ENCODE data around the gene TSFM.

TSFM gene

GRCh38 chr12:57739914-57740538 lies 42.6 kb upstream of the TSFM start:
- H4K20me1 ChIP-seq (ENCODE audit: insufficient read depth, low read length): no peaks in the 10 kb centered on the region; the same call in 1 of the 2 replicates
- H3K36me3 ChIP-seq (replicated peaks; ENCODE audit: insufficient read depth, low read length): no peaks in the 10 kb centered on the region
- DNase-seq: no peak
- TF ChIP-seq CTCF (IDR thresholded peaks at IDR 0.05; ENCODE audit: low read length) (no peak), EZH2phosphoT487 (IDR thresholded peaks at IDR 0.05; ENCODE audit: low read length) (no peak), EZH2 (optimal IDR thresholded peaks at IDR 0.05; ENCODE audit: low read depth, low read length) (no peak)
- H3K4me2 ChIP-seq (ENCODE audit: low read depth, low read length): peak overlapping the region; percentile 72; the same call in 1 of the 2 replicates
- no peaks in the 10 kb centered on the region for H3K27me3 ChIP-seq (replicated peaks; ENCODE audit: insufficient read depth, low read length)
- no peak overlapping the region for H3K4me3 ChIP-seq (ENCODE audit: low read length)
- peaks cover 36% of the 10 kb centered on the region for H3K79me2 ChIP-seq (ENCODE audit: low read length)
- no peak overlapping the region for H3K27ac ChIP-seq (ENCODE audit: low read length)
- peaks cover 15% of the 10 kb centered on the region; the same call in 1 of the 2 replicates for H3F3A ChIP-seq (ENCODE audit: insufficient read depth, low read length)
- no peak overlapping the region for H3K9ac ChIP-seq (ENCODE audit: low read length)
- H2AFZ ChIP-seq (ENCODE audit: low read length): no peak overlapping the region
- no peaks in the 10 kb centered on the region for H3K9me2 ChIP-seq (replicated peaks; ENCODE audit: insufficient read depth, low read length)
- no peaks in the 10 kb centered on the region for H3K9me3 ChIP-seq (replicated peaks; ENCODE audit: insufficient read depth, low read length)
- H3K4me1 ChIP-seq (ENCODE audit: low read length): peaks cover 28% of the 10 kb centered on the region

- Histone ChIP-seq H3K36me3 (replicated peaks; ENCODE audit: insufficient read depth, low read length) (no peaks in the 10 kb centered on the region), H3K9me2 (replicated peaks; ENCODE audit: insufficient read depth, low read length) (no peaks in the 10 kb centered on the region), H3K4me1 (ENCODE audit: low read length) (peaks cover 28% of the 10 kb centered on the region), H3K9me3 (replicated peaks; ENCODE audit: insufficient read depth, low read length) (no peaks in the 10 kb centered on the region), H3K27ac (ENCODE audit: low read length) (peak overlapping the region; percentile 46; the same call in 1 of the 2 replicates), H2AFZ (ENCODE audit: low read length) (no peak overlapping the region), H3K4me3 (ENCODE audit: low read length) (peak overlapping the region; percentile 80), H3K9ac (ENCODE audit: low read length) (peak overlapping the region; percentile 76; the same call in 1 of the 2 replicates), H3K4me2 (ENCODE audit: low read depth, low read length) (peak overlapping the region; percentile 72), H4K20me1 (ENCODE audit: insufficient read depth, low read length) (no peaks in the 10 kb centered on the region; the same call in 1 of the 2 replicates), H3F3A (ENCODE audit: insufficient read depth, low read length) (peaks cover 19% of the 10 kb centered on the region), H3K79me2 (ENCODE audit: low read length) (peaks cover 44% of the 10 kb centered on the region), H3K27me3 (replicated peaks; ENCODE audit: insufficient read depth, low read length) (no peaks in the 10 kb centered on the region)
- TF ChIP-seq EZH2 (optimal IDR thresholded peaks at IDR 0.05; ENCODE audit: low read depth, low read length) (no peak), CTCF (IDR thresholded peaks at IDR 0.05; ENCODE audit: low read length) (no peak), EZH2phosphoT487 (IDR thresholded peaks at IDR 0.05; ENCODE audit: low read length) (no peak)
- DNase-seq: peak; percentile 37
Observed at GRCh38 chr12:57740656-57741412, 41.8 kb upstream of the TSFM start.

GRCh38 chr12:57741413-57741789 lies 41.2 kb upstream of the TSFM start:
- Histone ChIP-seq H3K4me2 (ENCODE audit: low read depth, low read length) (peak overlapping the region; percentile 72), H3K27me3 (replicated peaks; ENCODE audit: insufficient read depth, low read length) (no peaks in the 10 kb centered on the region)
- DNase-seq: no peak

More at GRCh38 chr12:57741413-57741789, 41.2 kb upstream of the TSFM start:
- peaks cover 25% of the 10 kb centered on the region for H3F3A ChIP-seq (ENCODE audit: insufficient read depth, low read length)
- no peaks in the 10 kb centered on the region for H3K9me2 ChIP-seq (replicated peaks; ENCODE audit: insufficient read depth, low read length)
- peak overlapping the region; percentile 80 for H3K4me3 ChIP-seq (ENCODE audit: low read length)
- TF ChIP-seq EZH2phosphoT487 (IDR thresholded peaks at IDR 0.05; ENCODE audit: low read length) (no peak), EZH2 (optimal IDR thresholded peaks at IDR 0.05; ENCODE audit: low read depth, low read length) (no peak), CTCF (IDR thresholded peaks at IDR 0.05; ENCODE audit: low read length) (no peak)
- peaks cover 28% of the 10 kb centered on the region for H3K4me1 ChIP-seq (ENCODE audit: low read length)
- H3K9me3 ChIP-seq (replicated peaks; ENCODE audit: insufficient read depth, low read length): no peaks in the 10 kb centered on the region
- peaks cover 45% of the 10 kb centered on the region for H3K79me2 ChIP-seq (ENCODE audit: low read length)
- peak overlapping the region; percentile 46; the same call in 1 of the 2 replicates for H3K27ac ChIP-seq (ENCODE audit: low read length)
- H4K20me1 ChIP-seq (ENCODE audit: insufficient read depth, low read length): no peaks in the 10 kb centered on the region; the same call in 1 of the 2 replicates
- H3K9ac ChIP-seq (ENCODE audit: low read length): peak overlapping the region; percentile 76
- 0 out of 2 replicates have a peak overlapping the region, but pooled peaks have one; percentile 49 for H2AFZ ChIP-seq (ENCODE audit: low read length)
- no peaks in the 10 kb centered on the region for H3K36me3 ChIP-seq (replicated peaks; ENCODE audit: insufficient read depth, low read length)

All from MM.1S (cell line).